Measurements from ENCODE around the gene ST6GAL1. TPM values are rescaled to one million over a fixed set of nuclear protein-coding genes. Genes with fewer than 3 reads are reported as not detected.

ST6GAL1 gene
- total and polyA plus RNA-seq, 2 of the 13 experiments (the other 11 are each of a cell fraction or from before 2014, with no cell fraction given) = 79.9 to 164 TPM

GRCh38 chr3:186923241-186923640 is 7.1 kb upstream of the ST6GAL1 start:
- peak; percentile 40 for ATAC-seq
- intact Hi-C loops (cut with micrococcal nuclease; ENCODE audit: unreplicated experiment) = no loop called here
- H3K4me1 ChIP-seq (ENCODE audit: insufficient read depth, low read length) = peaks cover 26% of the 10 kb centered on the region
- ChIA-PET CTCF (ENCODE audit: low intra/inter-chr PET ratio, low total read pairs) (no interaction called here), POLR2A (interaction anchor here (1.0 to 1.5 kb wide), 4 partner anchors 9 to 140 kb away, joined by 3 to 4 read pairs (median 3); partner anchors contain the start of gene EIF4A2)
- no peak overlapping the region for H3K9ac ChIP-seq (ENCODE audit: insufficient read depth, low read depth, low read length)
- H3K27ac ChIP-seq (ENCODE audit: extremely low read length, insufficient read depth, low read length) = no peak overlapping the region
- no peaks in the 10 kb centered on the region for H4K20me1 ChIP-seq (ENCODE audit: insufficient read depth, low read length)
- H3K36me3 ChIP-seq (replicated peaks in 1 of 2; ENCODE audit: control insufficient read depth in 1 of 2, insufficient read depth in 2 of 2, low read length in 2 of 2) = no peaks in the 10 kb centered on the region
- H3K79me2 ChIP-seq (ENCODE audit: insufficient read depth, low read length) = no peaks in the 10 kb centered on the region
- no peak overlapping the region for H2AFZ ChIP-seq (ENCODE audit: low read length)
- no TSS peak for BruUV-seq (replicated peaks)
- no peak overlapping the region for H3K4me3 ChIP-seq (replicated peaks in 1 of 3; ENCODE audit: insufficient read depth in 1 of 3, low read depth in 2 of 3, low read length in 3 of 3)
- no peak for TF ChIP-seq ZNF333 (CRISPR knock-in tag; IDR thresholded peaks at IDR 0.05; ENCODE audit: borderline replicate concordance)
- no peak for FAIRE-seq
- no peaks in the 10 kb centered on the region; a peak in 2 of 5 replicates for H3K27me3 ChIP-seq (ENCODE audit: control insufficient read depth in 1 of 2, insufficient read depth in 2 of 2, low read length in 2 of 2)
- no peaks in the 10 kb centered on the region for H3K9me3 ChIP-seq (ENCODE audit: low read length)
- WGBS (ENCODE audit: low lambda C conversion rate) = 74% methylated on average over 2 of the region's 3 CpGs
- DNase-seq (ENCODE audit: low spot score) = no peak
- in situ Hi-C loops (cut with HindIII; ENCODE audit: extremely low pct_ligation_motif_present, low pct_unique_long_range_greater_than_20kb) = no loop called here
- H3K4me2 ChIP-seq (ENCODE audit: low read depth, low read length) = peak overlapping the region; percentile 52

- intact Hi-C loops (cut with micrococcal nuclease; ENCODE audit: unreplicated experiment) = no loop called here
Observed at GRCh38 chr3:186925826-186926225, 4.5 kb upstream of the ST6GAL1 start.

More at GRCh38 chr3:186925826-186926225, 4.5 kb upstream of the ST6GAL1 start:
- ChIA-PET POLR2A (no interaction called here), CTCF (ENCODE audit: low intra/inter-chr PET ratio, low total read pairs) (no interaction called here)
- Histone ChIP-seq H3K4me3 (replicated peaks in 1 of 3; ENCODE audit: insufficient read depth in 1 of 3, low read depth in 2 of 3, low read length in 3 of 3) (no peak overlapping the region), H3K27ac (ENCODE audit: extremely low read length, insufficient read depth, low read length) (no peak overlapping the region), H3K4me2 (ENCODE audit: low read depth, low read length) (no peak overlapping the region), H3K9me3 (ENCODE audit: low read length) (no peaks in the 10 kb centered on the region), H3K36me3 (replicated peaks in 1 of 2; ENCODE audit: control insufficient read depth in 1 of 2, insufficient read depth in 2 of 2, low read length in 2 of 2) (no peaks in the 10 kb centered on the region), H3K9ac (ENCODE audit: insufficient read depth, low read depth, low read length) (no peak overlapping the region), H3K4me1 (ENCODE audit: insufficient read depth, low read length) (peaks cover 33% of the 10 kb centered on the region), H3K79me2 (ENCODE audit: insufficient read depth, low read length) (no peaks in the 10 kb centered on the region), H3K27me3 (ENCODE audit: control insufficient read depth in 1 of 2, insufficient read depth in 2 of 2, low read length in 2 of 2) (peaks cover 0 to 12% of the 10 kb centered on the region in 2 experiments; a peak in 3 of 5 replicates), H4K20me1 (ENCODE audit: insufficient read depth, low read length) (no peaks in the 10 kb centered on the region), H2AFZ (ENCODE audit: low read length) (no peak overlapping the region)
- 48% methylated on average over 1 of the region's 1 CpG for WGBS (ENCODE audit: low lambda C conversion rate)
- no peak for DNase-seq (ENCODE audit: low spot score)
- no peak for FAIRE-seq
- no TSS peak for BruUV-seq (replicated peaks)
- ATAC-seq = no peak
- in situ Hi-C loops (cut with HindIII; ENCODE audit: extremely low pct_ligation_motif_present, low pct_unique_long_range_greater_than_20kb) = no loop called here
- TF ChIP-seq CBX2 (IDR thresholded peaks at IDR 0.05; ENCODE audit: low read depth, low read length) (no peak), CBX2 (CRISPR knock-in tag; IDR thresholded peaks at IDR 0.05; ENCODE audit: low read depth) (no peak), ZNF12 (CRISPR knock-in tag; IDR thresholded peaks at IDR 0.05) (no peak)

All from HepG2 (cell line).